HG02938 (cell line): ENCODE results near the gene OSBP2.
"Not testable (repeated sequence)": the region's sequence is repeated elsewhere in the genome, so short reads cannot be mapped to it uniquely, and the experiment has no call there.

Source experiments
- ATAC-seq: cut with Tn5 transposase; IDR thresholded peaks from one replicate; pipeline ENCODE4 v1.9.1; 2021; ENCODE audit warnings: mild to moderate bottlenecking, moderate library complexity; ENCODE audit not compliant: unreplicated experiment

The OSBP2 gene

DNA sequence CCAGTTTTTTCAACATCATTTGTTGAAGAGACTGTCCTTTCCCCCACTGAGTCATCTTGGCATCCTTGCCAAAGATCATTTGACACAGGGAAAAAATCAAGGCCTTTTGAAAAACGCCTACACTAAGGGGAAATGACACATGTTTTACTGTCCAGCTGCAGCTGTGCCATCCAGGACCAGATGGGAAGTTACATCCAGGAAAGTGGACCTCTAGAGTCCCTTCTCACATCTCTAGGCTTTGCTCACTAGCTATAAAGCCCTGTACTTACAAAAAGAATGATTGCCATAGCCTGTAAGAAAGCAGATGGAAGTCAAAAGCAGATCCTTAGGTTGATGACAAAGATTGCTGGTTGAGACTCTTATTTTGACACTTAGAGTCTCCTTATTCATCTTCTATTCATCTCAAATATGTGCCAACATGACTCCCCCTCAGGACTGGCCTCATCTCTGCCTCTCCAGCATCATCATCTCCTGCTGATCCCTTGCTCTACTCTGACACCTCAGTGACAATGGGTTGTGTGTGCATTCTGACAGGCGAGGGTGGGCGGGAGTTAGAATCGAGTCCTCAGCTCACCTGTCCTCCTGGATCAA lies 22.8 kb downstream of the OSBP2 start:
- ATAC-seq = no peak

- ATAC-seq = no peak
Observed at GRCh38 chr22:30717952-30718351, 23.3 kb downstream of the OSBP2 start.

GRCh38 chr22:30718491-30718890 lies 23.8 kb downstream of the OSBP2 start:
- ATAC-seq = no peak

- no peak for ATAC-seq
Observed at GRCh38 chr22:30718938-30719337, 24.3 kb downstream of the OSBP2 start.

- no peak for ATAC-seq
Observed at GRCh38 chr22:30720263-30720837, 25.7 kb downstream of the OSBP2 start.

DNA sequence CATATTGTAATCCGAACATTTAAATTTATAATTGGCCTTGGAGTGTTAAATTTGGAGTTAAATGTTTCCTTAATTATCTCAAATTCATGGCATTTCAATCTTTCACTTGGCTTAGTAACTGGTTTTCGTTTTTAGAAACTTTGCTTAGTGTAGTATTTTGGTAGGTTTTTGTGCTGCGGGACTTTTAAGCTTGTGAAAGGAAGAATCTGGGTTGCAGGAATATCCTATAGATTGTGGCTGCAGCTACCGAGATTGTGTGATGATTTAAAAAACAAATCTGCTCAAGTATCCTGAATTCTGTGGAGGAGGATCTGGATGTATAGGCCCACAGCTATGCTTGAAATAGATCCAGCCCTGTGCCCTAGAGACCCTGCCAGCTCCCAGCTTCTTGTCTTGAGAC lies 27.1 kb downstream of the OSBP2 start:
- ATAC-seq = no peak

- no peak for ATAC-seq
Observed at GRCh38 chr22:30728826-30729225, 34.2 kb downstream of the OSBP2 start.

DNA sequence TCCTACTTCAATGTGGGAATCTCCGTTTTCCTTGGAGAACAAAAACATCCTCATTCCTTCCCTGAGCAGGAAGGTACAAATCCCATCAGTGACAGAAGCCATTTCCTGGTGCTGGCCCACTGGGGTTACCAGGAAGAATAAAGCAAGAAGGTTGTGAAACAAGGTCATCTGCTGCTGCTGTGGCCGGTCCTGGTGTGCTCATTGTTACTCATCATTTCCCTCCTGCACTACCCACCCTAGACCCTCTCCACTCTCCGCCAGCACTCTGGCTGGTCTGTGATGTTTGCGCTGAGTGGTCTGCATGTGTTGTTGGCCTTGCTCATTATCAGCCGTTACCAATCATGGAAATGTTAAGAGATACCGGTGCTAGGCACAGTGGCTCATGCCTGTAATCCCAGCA lies 37.0 kb downstream of the OSBP2 start:
- ATAC-seq = no peak

DNA sequence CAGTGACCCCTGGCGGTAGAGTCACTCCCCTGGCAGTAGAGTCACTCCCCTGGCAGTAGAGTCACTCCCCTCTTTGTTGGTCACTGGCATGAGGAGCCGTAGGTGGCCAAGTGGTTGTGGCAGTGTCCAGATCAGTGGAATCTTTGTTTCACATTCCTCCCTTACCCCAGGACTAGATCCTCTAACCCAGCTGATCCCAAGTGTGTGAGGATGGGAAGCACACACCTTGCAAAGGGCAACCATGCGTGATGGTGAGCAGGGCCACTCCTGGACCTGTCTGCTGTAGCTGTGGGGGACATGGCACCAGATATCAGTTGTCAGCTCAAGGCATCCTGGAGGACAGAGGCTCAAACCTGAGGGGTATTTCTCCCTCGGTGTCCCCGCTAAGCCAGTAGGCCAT lies 37.8 kb downstream of the OSBP2 start:
- no peak for ATAC-seq

GRCh38 chr22:30733181-30733631 lies 38.5 kb downstream of the OSBP2 start:
- ATAC-seq = no peak

DNA sequence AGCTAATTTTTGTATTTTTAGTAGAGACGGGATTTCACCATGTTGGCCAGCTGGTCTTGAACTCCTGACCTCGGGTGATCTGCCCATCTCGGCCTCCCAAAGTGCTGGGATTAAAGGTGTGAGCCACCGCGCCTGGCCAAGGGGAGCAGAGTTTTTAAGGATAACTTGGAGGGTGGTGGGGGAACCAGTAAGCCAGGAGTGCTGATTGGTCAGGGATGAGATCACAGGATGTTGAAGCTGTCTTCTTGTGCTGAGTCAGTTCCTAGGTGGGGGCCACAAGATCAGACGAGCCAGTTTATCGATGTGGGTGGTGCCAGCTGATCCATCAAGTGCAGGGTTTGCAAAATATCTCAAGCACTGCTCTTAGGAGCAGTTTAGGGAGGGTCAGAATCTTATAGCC lies 45.3 kb downstream of the OSBP2 start:
- not testable (repeated sequence) for ATAC-seq

- not testable (repeated sequence) for ATAC-seq
Observed at GRCh38 chr22:30740511-30740910, 45.8 kb downstream of the OSBP2 start.

DNA sequence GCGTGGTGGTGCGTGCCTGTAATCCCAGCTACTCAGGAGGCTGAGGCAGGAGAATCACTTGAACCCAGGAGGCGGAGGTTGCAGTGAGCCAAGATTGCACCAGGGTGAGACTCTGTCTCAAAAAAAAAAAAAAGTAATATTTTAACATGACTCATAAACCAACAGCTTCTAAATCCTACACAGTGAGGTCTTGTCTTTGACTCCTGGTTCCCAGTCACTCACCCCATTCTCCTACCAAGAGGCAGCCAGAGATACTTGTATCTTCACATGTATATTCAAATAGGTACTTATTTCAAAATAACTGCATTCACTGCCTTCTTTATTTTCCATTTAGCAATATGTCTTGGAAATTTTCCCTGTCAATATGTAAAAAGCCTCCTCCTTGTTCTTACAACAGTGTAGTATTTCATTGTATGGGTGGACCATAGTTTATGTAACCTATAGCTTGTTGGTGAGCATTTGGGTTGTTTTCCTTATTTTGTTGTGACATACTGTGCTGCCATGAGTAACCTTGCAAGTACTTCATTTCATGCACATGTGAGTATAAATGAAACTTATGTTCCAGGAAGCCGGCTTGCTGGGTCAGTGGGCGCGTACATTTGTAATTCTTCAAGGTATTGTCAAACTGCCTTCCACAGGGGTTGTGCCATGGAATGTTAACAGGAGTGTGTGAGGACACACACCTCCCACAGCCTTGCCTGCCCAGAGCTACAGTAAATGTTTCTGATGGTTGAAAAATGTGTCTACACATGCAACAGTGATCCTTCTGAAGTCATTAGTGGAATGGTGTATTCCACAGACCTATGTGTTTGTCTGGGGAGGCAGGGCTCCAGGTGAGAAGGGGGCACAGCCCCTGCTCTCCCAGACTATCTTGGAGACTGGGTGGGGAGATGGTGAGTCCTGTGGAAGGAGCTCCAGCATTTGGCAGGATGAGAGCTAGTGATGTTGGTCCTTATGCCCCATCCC lies 47.9 kb downstream of the OSBP2 start:
- no peak for ATAC-seq

GRCh38 chr22:30743257-30744020 lies 48.8 kb downstream of the OSBP2 start:
- no peak for ATAC-seq

GRCh38 chr22:30744224-30744623 lies 49.5 kb downstream of the OSBP2 start:
- no peak for ATAC-seq

DNA sequence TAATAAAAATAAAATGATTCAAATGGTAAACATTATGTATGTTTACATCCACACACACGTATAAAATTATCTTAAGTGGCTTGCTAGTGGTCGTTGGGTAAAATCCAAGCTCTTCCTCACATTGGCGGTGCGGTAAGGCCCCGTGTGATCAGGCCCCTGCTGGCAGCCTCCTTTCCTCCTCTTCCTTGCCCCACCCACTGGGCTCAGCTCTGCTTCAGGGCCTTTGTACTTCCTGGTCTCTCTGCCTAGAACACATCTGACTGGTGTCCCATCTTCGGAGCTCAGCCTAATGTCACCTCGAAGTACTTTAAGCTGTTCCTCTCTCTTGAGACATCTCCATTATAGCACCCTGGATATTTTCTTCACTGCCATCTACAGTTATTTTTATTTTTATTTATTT lies 52.8 kb downstream of the OSBP2 start:
- ATAC-seq = no peak

GRCh38 chr22:30749272-30749671 lies 54.6 kb downstream of the OSBP2 start:
- ATAC-seq = no peak

DNA sequence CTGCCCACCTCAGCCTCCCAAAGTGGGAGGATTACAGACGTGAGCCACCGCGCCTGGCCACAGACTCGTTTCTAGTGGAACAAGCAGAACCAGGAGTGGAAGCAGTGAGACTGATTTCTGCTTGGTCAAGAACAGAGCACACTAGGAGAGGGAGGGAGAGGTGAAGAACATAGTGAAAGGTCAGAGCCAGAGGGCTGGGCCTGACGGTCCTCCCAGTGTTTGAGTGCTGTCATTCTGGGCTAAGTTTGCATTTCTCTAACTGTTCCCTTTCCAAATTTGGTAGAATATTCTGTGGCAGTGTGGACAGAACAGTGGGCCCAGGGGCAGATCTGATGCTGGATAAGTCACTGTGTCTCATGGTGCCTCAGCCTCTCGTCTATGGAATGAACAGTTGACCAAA lies 55.2 kb downstream of the OSBP2 start:
- no peak for ATAC-seq

DNA sequence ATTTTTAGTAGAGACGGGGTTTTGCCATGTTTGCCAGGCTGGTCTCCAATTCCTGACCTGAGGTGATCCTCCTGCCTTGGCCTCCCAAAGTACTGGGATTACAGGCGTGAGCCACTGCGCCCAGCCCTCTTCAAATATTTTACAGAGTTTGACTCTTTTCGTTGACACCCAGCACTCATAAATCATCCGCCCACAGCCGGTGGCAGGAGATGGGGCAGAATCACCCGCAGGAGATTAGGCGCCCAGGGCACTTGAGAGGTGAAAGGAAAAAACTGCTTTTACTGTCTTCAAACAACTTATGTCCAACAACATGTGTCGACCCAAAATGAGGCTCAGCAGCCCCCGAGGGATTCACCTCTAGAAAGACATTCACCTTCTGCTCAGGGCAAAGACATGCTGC lies 56.9 kb downstream of the OSBP2 start:
- ATAC-seq = no peak

GRCh38 chr22:30752771-30753170 lies 58.1 kb downstream of the OSBP2 start:
- no peak for ATAC-seq

GRCh38 chr22:30753701-30754100 lies 59.0 kb downstream of the OSBP2 start:
- no peak for ATAC-seq
